GM18511 (cell line): Measurements from ENCODE around the gene PDE6C.

Experiments used
- ATAC-seq: cut with Tn5 transposase; IDR thresholded peaks from one replicate; pipeline ENCODE4 v1.9.1; 2021; ENCODE audit warnings: mild to moderate bottlenecking, moderate library complexity; ENCODE audit not compliant: unreplicated experiment

Gene PDE6C

GRCh38 chr10:93612311-93612710 lies at the start of gene PDE6C:
TSS of gene PDE6C (plus strand) at chr10:93612537. CDS start at chr10:93612726, 189 bp downstream.
- no peak for ATAC-seq

- ATAC-seq, result no peak
Measured at GRCh38 chr10:93565446-93565845, 46.9 kb upstream of the PDE6C start.

GRCh38 chr10:93566435-93567276 lies 45.7 kb upstream of the PDE6C start, which contains the start of gene FFAR4:
TSS of gene FFAR4 (plus strand) at chr10:93566665. CDS start at chr10:93566721, 56 bp downstream.
- ATAC-seq, result no peak

- ATAC-seq, result no peak
Measured at GRCh38 chr10:93567277-93568104, 44.8 kb upstream of the PDE6C start.

GRCh38 chr10:93568105-93568390 lies 44.3 kb upstream of the PDE6C start:
- no peak for ATAC-seq

- no peak for ATAC-seq
Measured at GRCh38 chr10:93570383-93570782, 42.0 kb upstream of the PDE6C start.

- no peak for ATAC-seq
Measured at GRCh38 chr10:93572606-93573005, 39.7 kb upstream of the PDE6C start.

- ATAC-seq, result no peak
Measured at GRCh38 chr10:93573051-93573909, 39.1 kb upstream of the PDE6C start.

- no peak for ATAC-seq
Measured at GRCh38 chr10:93573924-93574323, 38.4 kb upstream of the PDE6C start.

GRCh38 chr10:93576888-93577287 lies 35.4 kb upstream of the PDE6C start:
- no peak for ATAC-seq

- no peak for ATAC-seq
Measured at GRCh38 chr10:93577565-93577964, 34.8 kb upstream of the PDE6C start.

GRCh38 chr10:93579089-93579488 lies 33.2 kb upstream of the PDE6C start:
- ATAC-seq, result no peak

GRCh38 chr10:93579985-93580711 lies 32.2 kb upstream of the PDE6C start:
- ATAC-seq, result no peak

GRCh38 chr10:93580828-93581227 lies 31.5 kb upstream of the PDE6C start:
- no peak for ATAC-seq

GRCh38 chr10:93584445-93584844 lies 27.9 kb upstream of the PDE6C start:
- ATAC-seq, result no peak

- no peak for ATAC-seq
Measured at GRCh38 chr10:93589648-93590562, 22.4 kb upstream of the PDE6C start.

- ATAC-seq, result no peak
Measured at GRCh38 chr10:93590638-93591037, 21.7 kb upstream of the PDE6C start.

- no peak for ATAC-seq
Measured at GRCh38 chr10:93591065-93591808, 21.1 kb upstream of the PDE6C start.

- no peak for ATAC-seq
Measured at GRCh38 chr10:93593254-93593653, 19.1 kb upstream of the PDE6C start.
